Femur (tissue), 1 donor: Measurements from ENCODE around the gene CNTNAP2.
"Not testable (repeated sequence)": the region's sequence is repeated elsewhere in the genome, so short reads cannot be mapped to it uniquely, and the experiment has no call there.

Experiments
- DNase-seq: peaks from one replicate; pipeline ENCODE4 v3.0.0-alpha.2; 2017

CNTNAP2 gene

DNA sequence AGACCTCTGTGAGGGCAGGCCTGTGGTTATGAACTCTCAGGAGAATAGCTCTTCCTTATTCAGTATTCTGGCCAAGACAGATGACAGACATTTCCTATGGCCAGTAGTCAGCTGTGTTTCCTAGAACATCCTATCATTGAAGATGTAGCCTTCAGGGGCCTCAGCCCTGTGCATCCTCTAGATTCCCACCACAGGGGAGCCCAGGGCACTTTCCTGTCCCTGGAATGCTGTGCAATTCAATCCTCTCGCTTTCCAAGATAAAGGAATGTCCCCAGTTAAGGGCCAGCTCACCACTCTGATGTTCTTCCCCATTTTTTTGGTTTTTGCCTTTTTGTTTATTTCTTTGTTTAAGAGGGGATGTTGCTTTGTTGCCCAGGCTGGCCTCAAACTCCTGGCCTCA, 1895.2 kb downstream of the CNTNAP2 start:
- no peak for DNase-seq

DNA sequence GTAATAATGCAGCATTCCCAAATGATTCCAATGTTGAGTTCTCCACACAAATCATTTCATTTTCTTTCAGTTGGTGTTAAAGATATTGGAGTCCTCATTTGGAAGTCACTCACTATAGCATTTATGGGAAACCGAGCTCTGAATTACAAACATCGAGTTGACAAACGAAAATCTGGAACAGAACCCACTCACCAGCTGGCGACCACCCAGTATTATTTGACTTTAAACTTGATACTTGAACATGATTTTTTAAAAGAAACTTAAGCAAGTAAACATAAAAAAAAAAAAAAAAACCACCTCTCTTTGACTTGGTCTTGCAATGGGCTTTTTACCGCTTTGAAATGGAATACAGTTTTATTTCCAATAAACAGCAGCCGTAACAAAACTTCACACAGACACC, 1897.4 kb downstream of the CNTNAP2 start:
- no peak for DNase-seq

DNA sequence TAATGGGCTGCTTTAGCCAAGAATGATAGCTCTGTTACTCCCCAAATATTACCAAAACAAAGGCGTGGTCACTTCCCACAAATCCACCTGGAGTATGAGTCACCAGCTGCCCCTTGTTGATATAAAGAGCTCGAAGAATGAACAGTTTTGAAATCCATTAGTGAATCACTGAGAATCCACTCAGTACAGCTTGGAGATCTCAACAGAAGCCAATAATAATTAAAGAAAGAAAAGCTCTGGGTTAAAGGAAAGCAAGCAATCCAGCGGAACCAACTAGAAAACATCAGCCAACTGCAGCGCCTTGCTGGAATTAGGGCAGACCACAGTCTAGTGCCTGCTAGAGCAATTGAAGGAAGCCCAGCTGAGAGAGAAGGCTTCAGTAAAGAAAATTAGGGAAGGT, 1897.9 kb downstream of the CNTNAP2 start:
- DNase-seq = no peak

DNA sequence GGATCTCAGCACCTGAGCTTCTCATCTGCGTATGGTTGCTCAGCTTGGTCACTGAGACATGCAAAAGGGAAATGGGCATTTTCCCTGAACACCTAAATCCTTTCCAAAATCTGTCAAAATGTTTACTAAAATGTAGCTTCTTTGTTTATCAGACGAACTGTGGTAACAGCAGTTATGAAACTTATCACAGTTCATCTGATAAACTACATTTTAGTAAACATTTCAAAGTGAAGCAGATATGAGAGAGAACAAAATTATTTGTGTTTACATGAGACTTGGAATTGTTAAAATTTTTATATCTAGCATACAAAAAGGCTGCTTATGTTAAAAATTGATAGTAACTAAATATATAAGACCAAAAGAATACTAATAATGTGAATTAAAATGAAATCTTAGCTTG, 1900.5 kb downstream of the CNTNAP2 start:
- no peak for DNase-seq

DNA sequence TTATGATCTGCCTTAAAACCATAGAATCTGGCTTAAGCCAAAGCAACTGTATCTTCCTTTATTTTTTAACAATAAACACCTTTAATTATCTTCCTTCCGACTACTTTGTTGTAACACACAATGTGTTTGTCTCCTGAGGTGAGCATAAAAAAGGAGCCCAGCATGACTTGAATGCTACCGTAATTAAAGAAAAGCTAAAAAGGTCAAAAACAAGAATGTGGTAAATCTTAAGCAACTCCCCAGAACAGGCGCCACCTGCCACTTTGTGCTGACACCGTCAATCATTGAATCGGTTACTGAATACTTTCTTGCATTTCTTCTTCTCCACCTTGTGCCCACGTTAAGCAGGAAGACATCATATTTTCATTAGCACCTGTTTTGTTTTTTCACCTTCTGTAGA, 1904.1 kb downstream of the CNTNAP2 start:
- DNase-seq = no peak

DNA sequence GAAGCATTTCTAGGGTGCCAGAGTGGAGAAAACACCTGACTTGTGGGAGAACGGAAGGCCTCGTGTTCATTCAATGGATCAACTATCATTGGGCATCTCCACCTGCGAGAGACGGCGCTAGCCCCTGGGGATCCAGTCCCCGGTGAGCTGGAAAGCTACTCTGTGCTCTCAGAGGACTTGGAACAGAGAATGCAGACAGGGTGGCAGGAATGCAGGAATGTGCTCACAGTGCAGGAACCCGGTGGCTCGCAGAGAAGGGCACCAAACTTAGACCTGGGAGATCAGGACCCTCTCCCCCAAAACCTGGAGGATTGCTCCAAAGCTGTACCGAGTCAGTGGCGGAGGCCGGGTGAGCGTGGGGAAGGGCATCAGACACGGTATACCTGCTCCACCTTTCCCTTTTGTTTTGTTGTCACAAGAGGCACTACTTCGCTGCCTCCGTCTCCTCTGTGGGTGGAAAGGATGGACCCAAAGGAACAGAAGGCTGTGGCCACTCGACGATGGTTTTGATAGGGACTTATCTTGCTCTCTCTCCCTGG, 1905.0 kb downstream of the CNTNAP2 start:
- no peak for DNase-seq

DNA sequence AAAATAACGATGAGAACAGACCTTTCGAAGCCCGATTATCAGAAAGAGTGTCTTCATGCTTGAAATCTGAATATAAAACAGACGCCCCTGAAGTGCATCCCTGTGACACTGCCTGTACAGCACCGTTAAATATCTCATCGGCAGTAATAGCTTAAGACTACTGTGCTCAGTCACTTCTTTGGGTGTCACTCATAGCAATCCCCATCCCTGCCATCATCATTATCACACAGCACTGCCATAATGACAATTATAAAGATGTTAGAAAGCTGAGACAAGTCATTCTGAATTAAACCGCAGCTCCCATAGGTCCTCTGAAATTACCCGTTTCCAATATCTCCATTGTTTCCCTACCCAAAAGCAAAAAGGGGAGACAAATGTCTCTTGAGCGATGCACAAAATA, 1906.2 kb downstream of the CNTNAP2 start:
- DNase-seq = no peak

DNA sequence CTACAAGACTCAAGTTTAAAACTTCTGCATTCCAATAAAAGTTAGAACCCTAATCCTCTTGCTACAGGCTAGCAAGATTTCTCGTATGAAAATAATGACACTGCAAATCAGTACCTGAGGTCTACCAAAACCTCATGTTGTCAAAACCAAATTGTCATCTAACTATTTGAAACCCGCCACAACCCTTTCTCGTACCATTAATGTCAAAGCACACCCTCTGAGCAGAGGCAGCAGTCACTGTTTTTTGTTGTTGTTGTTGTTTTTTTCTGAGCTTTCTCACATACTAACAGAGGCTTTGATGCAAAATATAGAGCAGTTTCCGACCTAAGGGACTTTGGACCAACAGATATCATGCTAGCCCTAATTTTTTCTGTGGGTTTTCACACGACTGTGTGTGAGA, 1910.1 kb downstream of the CNTNAP2 start:
- no peak for DNase-seq

DNA sequence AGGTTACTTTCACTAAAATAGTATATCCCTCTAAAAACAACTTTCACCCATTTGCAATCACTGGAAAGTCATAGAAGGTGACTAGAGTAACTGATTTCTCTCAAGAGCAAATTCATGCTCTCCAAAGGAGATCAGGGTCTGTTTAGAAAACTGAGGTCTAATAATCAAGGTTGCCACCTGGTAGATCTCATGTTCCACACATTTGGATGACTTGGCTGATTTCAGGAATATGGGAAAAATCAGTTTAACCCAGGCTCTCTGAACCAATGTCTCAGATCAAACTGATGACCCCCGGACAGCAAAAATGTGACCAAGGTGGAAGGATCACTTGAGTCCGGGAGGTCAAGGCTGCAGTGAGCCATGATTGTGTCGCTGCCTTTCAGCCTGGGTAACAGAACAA, 1911.6 kb downstream of the CNTNAP2 start:
- no peak for DNase-seq

DNA sequence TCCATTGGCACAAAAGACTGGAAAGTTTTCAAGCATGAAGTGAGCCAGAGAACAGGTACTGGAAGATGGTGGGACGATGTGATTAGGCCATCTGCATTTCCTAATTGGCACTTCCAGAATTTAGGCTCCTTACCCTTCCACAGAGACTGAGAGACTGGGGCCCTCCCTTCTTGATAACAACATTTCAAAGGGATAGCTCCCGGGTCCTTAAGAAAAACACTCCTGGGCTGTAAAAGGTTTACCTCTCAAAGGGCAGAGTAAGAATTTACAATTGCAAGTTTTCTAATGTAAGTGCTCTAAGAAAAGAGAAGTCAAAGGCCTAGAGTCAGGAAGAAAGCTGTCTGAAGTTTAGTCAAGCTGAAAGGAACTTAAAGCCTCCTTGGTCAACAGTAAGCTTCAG, 1914.4 kb downstream of the CNTNAP2 start:
- no peak for DNase-seq

DNA sequence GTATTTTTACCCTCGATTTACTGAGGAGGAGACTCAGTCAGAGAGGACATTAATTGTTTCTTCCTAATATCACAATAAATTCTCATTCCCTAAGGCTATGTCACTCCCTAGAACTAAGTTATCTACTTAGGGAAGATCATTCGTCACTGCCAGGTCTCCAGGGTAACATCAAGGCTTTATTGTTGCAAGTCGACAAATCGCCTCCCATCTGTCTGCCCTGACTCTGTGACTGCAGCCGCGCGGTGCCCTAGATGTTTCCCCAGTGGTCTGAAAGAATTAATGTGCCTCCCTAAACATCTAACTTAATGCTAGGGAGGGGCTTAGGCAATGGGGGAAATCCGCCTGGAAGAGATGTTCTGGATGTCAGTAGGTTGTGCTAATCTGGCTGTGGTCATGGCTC, 1915.2 kb downstream of the CNTNAP2 start:
- no peak for DNase-seq

DNA sequence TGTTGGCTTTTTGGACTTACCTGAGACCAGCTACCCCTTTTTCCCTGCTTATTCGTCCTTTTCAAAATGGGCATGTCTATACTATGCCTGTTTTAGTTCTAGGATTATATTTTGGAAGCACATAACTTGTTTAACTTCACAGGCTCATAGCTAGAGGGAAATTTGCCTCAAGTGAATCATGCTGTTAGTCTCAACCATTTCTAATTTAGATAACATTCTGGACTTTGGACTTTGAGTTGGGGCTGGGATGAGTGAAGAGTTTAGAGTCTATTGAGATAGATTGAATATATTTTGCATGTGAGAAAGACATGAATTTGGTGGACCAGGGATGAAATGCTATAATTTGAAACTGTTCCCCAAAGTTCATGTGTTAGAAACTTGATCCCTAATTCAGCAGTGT, 1919.3 kb downstream of the CNTNAP2 start:
- DNase-seq = no peak

DNA sequence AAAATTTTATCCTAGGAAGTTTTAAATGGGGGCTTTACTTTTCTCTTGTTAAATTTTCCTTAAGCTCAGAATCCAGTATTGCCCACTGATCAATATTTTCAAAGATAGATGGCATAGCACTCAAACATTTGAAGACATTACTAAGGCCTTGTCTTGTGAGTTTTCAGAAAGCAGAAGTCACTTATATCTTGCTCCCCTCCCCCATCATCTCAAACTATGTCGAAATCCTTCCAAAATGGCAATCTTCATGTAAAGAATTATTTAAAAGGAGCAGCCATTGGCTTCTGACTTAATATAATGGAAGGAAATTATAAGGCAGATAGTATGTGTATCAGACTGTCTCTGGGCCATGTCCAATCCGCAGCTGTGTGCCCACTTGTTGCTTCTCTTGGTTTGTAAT, 1920.4 kb downstream of the CNTNAP2 start:
- DNase-seq = no peak

DNA sequence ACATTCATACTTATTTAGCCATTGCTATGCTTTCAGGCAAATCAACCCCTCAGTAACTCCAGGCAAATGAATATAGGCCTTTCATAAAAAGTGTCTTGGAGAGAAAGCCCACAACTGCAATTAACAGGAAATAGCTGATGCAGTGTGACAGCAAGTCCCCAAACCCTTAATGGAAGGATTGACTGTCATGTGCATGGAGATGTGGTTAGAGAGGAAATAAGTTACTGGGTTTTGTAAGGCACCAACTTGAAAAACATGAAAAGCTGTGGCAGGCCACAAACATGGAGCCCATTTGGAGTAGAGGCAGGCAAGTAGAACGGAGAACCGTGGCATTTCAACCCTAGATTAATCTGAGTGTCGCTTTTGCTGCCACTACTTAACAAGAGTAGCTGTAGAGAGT, 1924.6 kb downstream of the CNTNAP2 start:
- DNase-seq = no peak

DNA sequence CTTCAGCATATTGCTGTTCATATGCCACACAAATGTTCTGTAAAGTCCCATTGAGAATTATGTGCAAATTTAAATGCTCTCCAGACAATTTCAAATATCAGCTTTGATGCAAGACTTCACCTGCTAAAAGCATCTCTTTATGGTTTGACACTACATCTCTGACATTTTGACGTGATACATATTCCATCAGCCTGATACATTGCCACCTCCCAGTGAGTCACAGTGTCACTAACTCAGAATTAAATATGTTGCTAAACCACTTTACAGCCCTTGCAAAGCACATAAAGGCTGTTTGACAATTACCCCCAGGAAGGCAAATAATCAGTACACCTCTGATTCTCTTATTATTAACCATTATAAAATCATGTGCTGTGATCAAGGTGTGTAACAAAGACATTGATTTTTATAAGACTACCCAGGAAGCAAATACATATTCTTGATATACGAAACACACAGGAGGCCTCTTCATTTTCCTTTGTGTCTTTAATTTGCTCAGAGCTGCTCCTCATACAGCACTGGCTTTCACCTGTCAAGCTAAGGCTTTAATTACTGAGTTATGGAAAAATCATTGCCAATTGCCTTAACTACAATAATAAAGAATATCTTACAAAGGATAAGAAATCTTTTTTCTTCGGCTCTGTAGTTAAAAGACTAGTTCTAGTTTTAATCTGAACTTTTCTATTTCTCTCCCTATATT, 1926.5 kb downstream of the CNTNAP2 start:
- DNase-seq = no peak

DNA sequence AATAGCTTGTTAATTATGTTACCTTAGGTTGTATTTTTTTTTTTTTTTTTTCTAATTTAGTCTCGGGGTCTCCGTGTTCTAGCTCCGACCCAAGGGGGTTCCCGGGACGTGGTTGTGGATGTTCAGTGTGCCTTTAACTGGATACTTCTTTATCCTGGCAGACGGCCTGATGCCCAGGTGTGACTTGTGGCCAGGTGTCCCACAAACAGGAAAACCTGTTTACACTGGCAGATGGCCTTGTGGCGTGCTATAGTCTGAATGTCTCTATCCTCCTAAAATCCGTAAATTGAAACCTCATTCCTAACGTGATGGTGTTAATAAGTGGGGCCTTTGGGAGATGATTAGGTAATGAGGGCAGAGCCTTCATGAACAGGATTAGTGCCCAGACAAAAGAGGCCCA, 1927.6 kb downstream of the CNTNAP2 start:
- DNase-seq = no peak

DNA sequence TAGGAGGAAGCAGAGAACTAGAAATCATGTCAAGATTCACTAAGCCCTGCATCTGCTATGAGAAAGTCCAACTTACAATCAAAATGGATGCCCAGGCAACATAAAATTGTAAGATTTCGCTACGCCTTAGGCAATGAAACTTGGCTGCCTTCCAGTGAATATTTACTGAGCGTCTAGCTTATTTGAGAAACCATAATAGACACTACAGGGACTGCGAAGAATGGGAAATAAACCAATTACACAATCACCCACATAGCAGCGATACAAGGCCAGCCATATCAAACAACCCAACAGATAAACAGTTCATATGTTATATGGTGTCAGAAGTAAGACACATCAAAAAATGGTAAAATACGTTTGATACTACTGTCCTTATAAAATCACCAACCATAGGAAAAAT, 1928.9 kb downstream of the CNTNAP2 start:
- no peak for DNase-seq

DNA sequence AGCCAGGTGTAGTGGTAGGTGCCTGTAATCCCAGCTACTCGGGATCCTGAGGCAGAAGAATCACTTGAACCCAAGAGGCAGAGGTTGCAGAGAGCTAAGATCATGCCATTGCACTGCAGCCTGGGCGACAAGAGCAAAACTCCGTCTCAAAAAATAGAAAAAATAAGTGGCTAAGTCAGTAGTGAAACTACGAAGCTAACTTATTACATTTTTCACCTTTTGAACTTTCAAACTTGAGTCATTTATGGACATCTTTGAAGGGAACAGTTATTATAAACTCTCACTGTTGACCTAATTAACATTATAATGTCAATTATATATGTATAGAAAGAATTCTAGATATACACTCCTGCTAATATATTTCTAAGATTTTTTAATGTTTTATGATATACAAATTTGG, 1932.5 kb downstream of the CNTNAP2 start:
- DNase-seq = no peak

DNA sequence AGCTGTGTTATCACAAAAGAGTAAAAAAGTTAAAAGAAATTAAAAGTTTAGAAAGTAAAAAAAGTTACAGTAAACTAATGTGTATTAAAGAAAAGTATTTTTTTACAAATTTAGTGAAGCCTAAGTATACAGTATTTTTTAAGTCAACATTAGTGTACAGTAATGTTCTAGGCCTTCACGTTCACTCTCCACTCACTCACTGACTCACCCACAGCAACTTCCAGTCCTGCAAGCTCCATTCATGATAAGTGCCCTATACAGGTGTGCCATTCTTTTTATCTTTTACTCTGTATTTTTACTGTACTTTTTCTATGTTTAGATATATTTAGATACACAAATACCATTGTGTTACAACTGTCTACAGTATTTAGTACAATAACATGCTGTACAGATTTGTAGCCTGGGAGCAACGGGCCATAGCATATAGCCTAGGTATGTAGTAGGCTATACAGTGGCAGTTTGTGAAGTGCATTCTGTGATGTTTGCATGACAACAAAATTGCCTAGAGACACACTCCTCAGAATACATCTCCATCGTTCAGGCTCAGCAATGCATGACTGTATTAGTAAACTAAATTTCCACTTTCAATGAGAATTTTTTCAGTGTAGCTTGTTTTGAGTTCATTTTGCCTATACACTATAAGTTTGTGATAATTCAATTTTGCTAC, 1934.0 kb downstream of the CNTNAP2 start:
- DNase-seq = no peak

DNA sequence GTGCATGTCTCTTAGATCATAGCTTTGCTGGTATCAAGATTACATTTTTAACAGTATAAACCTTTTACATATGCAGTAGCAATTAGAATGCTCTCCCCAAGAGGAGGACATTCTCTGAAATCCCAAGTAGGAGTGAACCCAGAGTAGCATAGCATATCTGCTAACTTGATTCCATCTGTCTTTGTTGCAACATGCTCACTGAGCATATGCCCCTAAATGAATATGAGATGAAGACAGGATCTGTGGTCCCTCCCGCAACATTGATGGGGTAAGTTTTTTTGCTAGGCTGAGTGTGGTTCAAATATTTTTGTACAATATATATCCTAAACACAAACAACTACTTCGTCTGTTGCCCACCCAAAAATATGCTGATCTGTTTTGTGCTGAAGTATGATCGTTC, 1939.8 kb downstream of the CNTNAP2 start:
- DNase-seq = no peak

DNA sequence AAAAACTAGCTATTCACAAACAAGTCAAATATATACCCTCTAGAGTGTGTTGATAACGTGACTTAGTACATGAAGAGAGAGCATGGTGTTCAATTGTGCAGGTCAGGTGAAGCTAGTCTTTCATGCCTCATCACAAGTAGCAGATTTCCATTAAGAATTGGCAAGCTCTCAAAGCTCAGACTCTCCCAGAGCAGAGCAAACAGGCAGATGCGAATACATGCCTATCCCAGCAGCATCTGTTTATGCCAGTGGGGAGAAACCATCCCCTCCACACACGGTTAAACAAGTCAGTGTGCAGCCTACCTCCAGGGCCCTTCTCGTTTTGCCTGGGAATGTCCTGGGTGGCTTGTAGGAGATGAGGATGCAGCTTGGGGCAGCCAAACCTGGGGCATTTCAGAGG, 1941.5 kb downstream of the CNTNAP2 start:
- no peak for DNase-seq

DNA sequence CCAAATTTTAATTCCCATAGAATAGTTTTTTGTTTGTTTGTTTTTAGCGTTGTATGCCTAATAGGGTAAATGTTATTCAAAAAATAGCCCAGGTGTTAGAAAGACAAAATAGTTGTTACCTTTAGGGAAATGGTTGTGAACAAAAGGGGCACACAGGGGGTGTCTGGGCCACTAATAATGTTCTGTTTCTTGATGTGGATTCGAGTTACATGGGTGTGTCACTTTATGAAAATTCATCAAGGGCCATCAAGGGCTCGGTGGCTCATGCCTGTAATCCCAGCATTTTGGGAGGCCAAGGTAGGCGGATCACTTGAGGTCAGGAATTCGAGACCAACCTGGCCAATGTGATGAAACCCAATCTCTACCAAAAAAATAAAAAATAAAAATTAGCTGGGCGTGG, 1942.2 kb downstream of the CNTNAP2 start:
- no peak for DNase-seq

DNA sequence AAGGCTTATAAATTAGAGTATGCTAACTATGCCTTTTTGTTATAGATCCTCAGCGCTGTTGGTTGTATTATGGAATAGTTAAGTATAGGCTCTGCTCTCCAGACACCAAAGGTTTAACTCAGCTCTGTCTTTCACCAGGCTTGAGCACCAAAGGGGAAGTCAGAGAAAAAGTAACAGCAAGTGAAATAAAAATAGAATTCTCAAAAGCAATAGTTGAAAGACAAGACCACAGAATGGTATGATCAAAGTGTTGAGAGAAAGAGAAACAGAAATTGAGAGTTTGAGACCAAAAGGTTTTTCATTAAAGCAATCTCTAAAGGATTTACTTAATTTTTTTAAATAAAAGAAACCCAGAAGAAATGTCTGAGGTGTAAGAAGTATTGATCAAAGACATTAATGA, 1944.1 kb downstream of the CNTNAP2 start:
- no peak for DNase-seq

DNA sequence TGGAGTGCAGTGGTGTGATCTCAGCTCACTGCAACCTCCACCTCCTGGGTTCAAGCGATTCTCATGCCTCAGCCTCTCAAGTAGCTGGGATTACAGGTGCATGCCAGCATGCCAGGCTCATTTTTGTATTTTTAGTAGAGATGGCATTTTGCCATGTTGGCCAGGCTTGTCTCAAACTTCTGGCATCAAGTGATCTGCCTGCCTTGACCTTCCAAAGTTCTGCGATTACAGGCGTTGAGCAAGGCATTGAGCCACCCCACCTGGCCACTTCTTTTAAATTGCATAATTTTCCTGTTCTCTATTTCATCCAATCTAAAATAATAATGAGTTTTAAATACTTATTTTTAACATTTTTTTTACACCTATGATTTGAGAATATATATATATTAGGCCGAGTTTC, 1961.5 kb downstream of the CNTNAP2 start:
- not testable (repeated sequence) for DNase-seq
